HG02970 (cell line): ENCODE data around the gene CASP14.
"Not testable (repeated sequence)": the region's sequence is repeated elsewhere in the genome, so short reads cannot be mapped to it uniquely, and the experiment has no call there.

Experiments
- ATAC-seq: cut with Tn5 transposase; IDR thresholded peaks from one replicate; pipeline ENCODE4 v1.9.1; 2021; ENCODE audit warnings: mild to moderate bottlenecking, moderate library complexity, moderate number of reproducible peaks; ENCODE audit not compliant: unreplicated experiment, low FRiP score

The CASP14 gene

GRCh38 chr19:15048885-15049541 is at the start of gene CASP14:
Gene CASP14 (plus strand): TSS chr19:15049480. CDS start chr19:15052252, 2,772 bp downstream.
- no peak for ATAC-seq

GRCh38 chr19:15008308-15008707 is 41.0 kb upstream of the CASP14 start:
- ATAC-seq = no peak

GRCh38 chr19:15010501-15011300 is 38.6 kb upstream of the CASP14 start:
- no peak for ATAC-seq

GRCh38 chr19:15014579-15014978 is 34.7 kb upstream of the CASP14 start:
- ATAC-seq = no peak

- no peak for ATAC-seq
These were observed 33.2 kb upstream of the CASP14 start for GRCh38 chr19:15015946-15016542.

GRCh38 chr19:15018836-15019235 is 30.4 kb upstream of the CASP14 start:
- ATAC-seq = not testable (repeated sequence)

GRCh38 chr19:15021286-15022007 is 27.8 kb upstream of the CASP14 start:
- no peak for ATAC-seq

- no peak for ATAC-seq
These were observed 26.5 kb upstream of the CASP14 start for GRCh38 chr19:15022752-15023151.

GRCh38 chr19:15025217-15025616 is 24.1 kb upstream of the CASP14 start:
- no peak for ATAC-seq

GRCh38 chr19:15028490-15028889 is 20.8 kb upstream of the CASP14 start:
- ATAC-seq = no peak

GRCh38 chr19:15031675-15032074 is 17.6 kb upstream of the CASP14 start:
- no peak for ATAC-seq

- ATAC-seq = no peak
These were observed 13.4 kb upstream of the CASP14 start for GRCh38 chr19:15035795-15036311.

- no peak for ATAC-seq
These were observed 11.7 kb upstream of the CASP14 start for GRCh38 chr19:15037586-15037985.

GRCh38 chr19:15038294-15038693 is 11.0 kb upstream of the CASP14 start:
- no peak for ATAC-seq

GRCh38 chr19:15042003-15042402 is 7.3 kb upstream of the CASP14 start:
- no peak for ATAC-seq

- ATAC-seq = no peak
These were observed 6.5 kb upstream of the CASP14 start for GRCh38 chr19:15042826-15043225.

- no peak for ATAC-seq
These were observed 3.8 kb upstream of the CASP14 start for GRCh38 chr19:15045506-15045905.

- ATAC-seq = no peak
These were observed 1.6 kb upstream of the CASP14 start for GRCh38 chr19:15047680-15048079.

GRCh38 chr19:15048128-15048527 is 1.2 kb upstream of the CASP14 start:
- ATAC-seq = no peak

GRCh38 chr19:15050639-15051038 is 1.4 kb downstream of the CASP14 start:
- no peak for ATAC-seq

GRCh38 chr19:15062036-15062435 is 12.8 kb downstream of the CASP14 start:
- no peak for ATAC-seq
